ENCODE measurements around the gene NDST1.

The NDST1 gene

DNA sequence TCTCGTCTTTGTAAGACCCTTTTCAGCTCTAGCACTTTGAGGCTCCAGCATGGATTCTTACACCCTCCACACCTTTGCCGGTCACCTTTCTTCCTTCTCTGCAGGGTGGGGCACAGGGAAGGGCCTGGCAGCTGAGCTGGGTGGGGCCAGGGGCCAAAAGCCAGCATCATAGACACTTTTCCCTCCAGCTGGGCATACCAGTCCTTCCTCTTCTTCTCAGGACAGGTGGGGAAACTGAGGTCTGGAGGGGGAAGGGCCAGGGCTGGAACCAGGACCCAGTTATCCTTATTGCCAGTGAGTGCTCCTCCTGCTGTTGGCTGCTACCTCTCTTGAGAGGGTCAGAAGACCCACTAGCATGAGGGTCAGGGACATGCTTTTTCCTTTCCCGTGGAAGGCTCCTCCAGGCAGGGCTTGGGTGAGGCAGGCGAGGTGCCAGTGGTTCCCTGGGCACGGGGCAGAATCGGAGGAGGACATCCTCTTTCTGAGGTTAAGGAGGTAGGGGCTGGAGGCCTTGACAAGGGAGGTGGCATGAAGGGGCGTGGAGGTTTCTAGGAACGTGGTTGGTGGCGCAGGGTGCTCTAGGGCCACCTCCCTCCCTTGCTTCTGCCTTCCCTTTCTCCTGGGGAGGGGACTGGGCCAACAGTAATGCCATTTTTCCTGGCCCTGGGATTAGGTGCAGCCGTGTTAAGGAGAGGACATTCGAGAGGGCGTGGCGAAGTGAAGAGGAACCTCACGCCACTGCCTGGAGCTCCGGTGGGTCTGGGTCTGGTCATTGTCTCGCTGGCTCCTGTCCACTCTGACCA lies at the start of gene NDST1:
Gene NDST1 (plus strand): TSS at position 658 of the 803 bp plus-strand sequence. CDS start 13,124 bp downstream, outside the sequence.
- TF ChIP-seq, protein P1, sequence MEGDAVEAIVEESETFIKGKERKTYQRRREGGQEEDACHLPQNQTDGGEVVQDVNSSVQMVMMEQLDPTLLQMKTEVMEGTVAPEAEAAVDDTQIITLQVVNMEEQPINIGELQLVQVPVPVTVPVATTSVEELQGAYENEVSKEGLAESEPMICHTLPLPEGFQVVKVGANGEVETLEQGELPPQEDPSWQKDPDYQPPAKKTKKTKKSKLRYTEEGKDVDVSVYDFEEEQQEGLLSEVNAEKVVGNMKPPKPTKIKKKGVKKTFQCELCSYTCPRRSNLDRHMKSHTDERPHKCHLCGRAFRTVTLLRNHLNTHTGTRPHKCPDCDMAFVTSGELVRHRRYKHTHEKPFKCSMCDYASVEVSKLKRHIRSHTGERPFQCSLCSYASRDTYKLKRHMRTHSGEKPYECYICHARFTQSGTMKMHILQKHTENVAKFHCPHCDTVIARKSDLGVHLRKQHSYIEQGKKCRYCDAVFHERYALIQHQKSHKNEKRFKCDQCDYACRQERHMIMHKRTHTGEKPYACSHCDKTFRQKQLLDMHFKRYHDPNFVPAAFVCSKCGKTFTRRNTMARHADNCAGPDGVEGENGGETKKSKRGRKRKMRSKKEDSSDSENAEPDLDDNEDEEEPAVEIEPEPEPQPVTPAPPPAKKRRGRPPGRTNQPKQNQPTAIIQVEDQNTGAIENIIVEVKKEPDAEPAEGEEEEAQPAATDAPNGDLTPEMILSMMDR (IDR thresholded peaks at IDR 0.05; ENCODE audit: extremely low read depth, insufficient read depth, missing control alignments) = no peak
- DNase-seq (ENCODE audit: low spot score) = no peak
- in situ Hi-C loops (cut with MboI; ENCODE audit: low pct_unique_long_range_greater_than_20kb, low sequenced_read_pairs, unreplicated experiment) = no loop called here

DNA sequence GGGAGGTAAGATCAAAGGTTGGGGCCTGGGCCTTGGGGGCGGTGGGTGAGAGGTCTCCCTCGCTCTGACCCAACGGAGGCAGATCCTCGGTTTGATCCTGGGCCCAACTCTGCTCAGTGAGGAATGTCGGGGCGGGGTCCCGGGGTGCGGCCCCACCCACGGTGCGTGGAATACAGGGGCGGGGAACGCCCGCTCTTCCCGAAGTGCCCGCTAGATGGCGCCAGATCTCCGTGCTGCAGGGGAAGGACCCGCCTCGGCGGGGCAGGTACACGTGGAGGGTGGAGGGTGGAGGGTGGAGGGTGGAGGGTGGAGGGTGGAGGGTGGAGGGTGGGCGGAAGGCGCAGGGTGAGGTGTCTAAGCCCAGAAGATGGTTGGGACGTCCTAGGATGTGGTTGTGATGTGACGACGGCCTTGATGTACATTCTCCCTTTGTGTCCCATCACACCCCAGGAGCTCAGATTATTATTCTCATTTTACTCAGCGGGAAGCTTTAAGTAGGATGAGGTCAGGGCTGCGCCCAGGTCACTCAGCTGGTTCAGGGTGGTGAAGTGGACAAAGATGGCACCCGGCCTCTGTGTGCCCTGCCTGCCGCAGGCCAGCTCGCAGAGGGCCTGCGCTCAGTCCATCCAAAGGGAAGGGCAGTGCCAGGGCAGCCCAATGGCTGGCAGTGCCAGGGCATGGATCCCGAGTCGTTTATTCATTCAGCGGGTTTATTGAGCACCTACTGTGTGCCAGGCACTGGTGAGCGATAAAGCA lies 49.0 kb upstream of the NDST1 start:
- DNase-seq (ENCODE audit: low spot score) = peak; percentile 77
- in situ Hi-C loops (cut with MboI; ENCODE audit: low pct_unique_long_range_greater_than_20kb, low sequenced_read_pairs, unreplicated experiment) = loop anchor here (10.0 kb wide), 2 partner anchors 86 to 206 kb away; partner anchors contain the start of gene MYOZ3
- TF ChIP-seq, protein P1 (IDR thresholded peaks at IDR 0.05; ENCODE audit: extremely low read depth, insufficient read depth, missing control alignments) = peak; percentile 92

DNA sequence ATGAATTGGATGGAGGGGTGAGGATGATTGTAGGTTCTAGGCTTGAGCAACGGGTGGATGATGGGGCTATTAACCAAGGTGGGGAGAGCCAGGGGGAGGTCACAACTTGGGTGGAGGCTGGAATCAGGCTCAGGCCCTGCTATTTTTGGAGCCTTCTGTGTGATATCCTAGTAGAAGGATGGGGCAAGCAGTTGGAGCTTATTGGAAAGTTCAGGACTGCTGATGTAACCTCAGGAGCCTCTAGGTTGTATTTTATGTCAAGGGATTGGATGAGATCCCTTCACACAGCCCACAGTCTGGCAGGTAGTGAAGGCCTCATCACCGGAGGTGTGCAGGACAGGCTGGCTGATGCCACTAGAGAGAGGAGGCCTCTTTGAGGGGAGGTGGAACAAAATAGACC lies 47.1 kb upstream of the NDST1 start:
- TF ChIP-seq, protein P1 (IDR thresholded peaks at IDR 0.05; ENCODE audit: extremely low read depth, insufficient read depth, missing control alignments) = no peak
- no peak for DNase-seq (ENCODE audit: low spot score)
- in situ Hi-C loops (cut with MboI; ENCODE audit: low pct_unique_long_range_greater_than_20kb, low sequenced_read_pairs, unreplicated experiment) = no loop called here

DNA sequence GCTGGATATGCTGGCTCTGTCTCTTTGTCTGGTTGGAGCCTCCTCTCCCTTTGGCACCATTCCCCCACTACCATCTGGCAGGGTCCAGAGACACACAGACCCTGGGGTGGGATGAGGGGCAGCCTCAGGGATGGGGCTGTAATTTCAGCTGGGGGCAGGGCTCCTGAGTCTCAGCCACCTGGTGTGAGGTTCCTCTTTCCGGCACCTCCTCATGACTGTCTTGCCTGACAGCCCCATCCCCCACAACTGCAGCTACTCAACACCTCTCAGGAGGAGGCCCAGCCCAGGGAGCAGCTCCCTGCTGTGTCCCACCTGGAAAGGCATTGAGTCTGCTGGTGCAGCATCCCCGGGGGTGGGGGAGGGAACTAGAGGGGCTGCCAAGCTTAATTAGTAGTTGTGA lies 46.7 kb upstream of the NDST1 start:
- DNase-seq (ENCODE audit: low spot score) = peak; percentile 81
- TF ChIP-seq, protein P1 (IDR thresholded peaks at IDR 0.05; ENCODE audit: extremely low read depth, insufficient read depth, missing control alignments) = no peak
- in situ Hi-C loops (cut with MboI; ENCODE audit: low pct_unique_long_range_greater_than_20kb, low sequenced_read_pairs, unreplicated experiment) = no loop called here

DNA sequence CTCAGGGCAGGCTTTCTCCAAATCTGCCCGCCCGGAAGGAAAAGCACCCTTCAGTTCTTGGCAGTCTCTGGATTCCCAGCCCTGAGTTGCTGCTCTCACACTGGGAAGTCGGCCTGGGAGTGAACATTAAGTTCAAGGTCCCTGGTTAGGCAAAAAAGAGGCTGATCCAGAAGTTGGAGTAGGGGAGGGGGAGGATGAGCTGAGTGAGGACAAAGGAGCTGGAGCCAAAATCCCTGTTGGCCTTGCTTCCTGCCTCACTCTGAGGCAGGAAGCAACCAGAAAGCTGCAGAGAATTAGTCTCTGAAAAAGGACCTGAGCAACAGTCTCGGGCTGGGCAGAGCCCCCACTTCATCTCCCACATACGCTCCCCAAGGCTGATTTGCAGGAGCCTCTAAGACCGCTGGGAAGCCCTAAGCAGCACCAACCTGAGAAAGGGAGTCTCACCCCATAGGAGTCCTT lies 43.3 kb upstream of the NDST1 start:
- in situ Hi-C loops (cut with MboI; ENCODE audit: low pct_unique_long_range_greater_than_20kb, low sequenced_read_pairs, unreplicated experiment) = no loop called here
- TF ChIP-seq, protein P1 (IDR thresholded peaks at IDR 0.05; ENCODE audit: extremely low read depth, insufficient read depth, missing control alignments) = no peak
- DNase-seq (ENCODE audit: low spot score) = no peak

DNA sequence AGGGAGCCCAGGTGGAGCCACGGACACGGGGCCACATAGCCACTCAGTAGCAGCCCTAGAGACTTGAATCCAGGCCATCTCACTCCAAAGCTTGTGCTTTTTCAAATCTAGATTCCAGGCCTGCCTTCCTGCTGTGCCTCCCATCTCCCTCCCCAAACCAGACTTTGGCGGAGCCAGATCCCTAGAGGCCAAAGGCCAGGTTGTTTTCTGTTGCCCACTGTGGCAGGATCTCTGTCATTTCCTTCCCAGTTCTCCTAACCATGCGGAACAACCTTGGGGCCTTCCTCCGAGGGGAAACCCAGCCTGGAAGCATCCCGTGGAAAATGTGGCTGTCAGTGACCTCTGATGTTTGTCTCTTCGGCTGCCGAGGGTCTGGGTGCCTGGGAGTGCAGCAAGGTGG lies 42.0 kb upstream of the NDST1 start:
- DNase-seq (ENCODE audit: low spot score) = no peak
- in situ Hi-C loops (cut with MboI; ENCODE audit: low pct_unique_long_range_greater_than_20kb, low sequenced_read_pairs, unreplicated experiment) = no loop called here
- TF ChIP-seq, protein P1 (IDR thresholded peaks at IDR 0.05; ENCODE audit: extremely low read depth, insufficient read depth, missing control alignments) = no peak

Data from GM13977 (cell line).